GM21723 (cell line): Measurements from ENCODE around the gene EFCAB12.
A peak's percentile ranks its signal among the peaks of the same experiment; 100 is the strongest.
"Not testable (repeated sequence)": the region's sequence is repeated elsewhere in the genome, so short reads cannot be mapped to it uniquely, and the experiment has no call there.

Experiments used
- ATAC-seq: cut with Tn5 transposase; IDR thresholded peaks from one replicate; pipeline ENCODE4 v1.9.1; 2021; ENCODE audit warnings: mild to moderate bottlenecking, moderate library complexity; ENCODE audit not compliant: unreplicated experiment

Gene EFCAB12

GRCh38 chr3:129421988-129422745, 6.3 kb downstream of the EFCAB12 start:
- ATAC-seq: no peak

- no peak for ATAC-seq
Measured at GRCh38 chr3:129421236-129421883, 7.1 kb downstream of the EFCAB12 start.

- ATAC-seq: no peak
Measured at GRCh38 chr3:129419476-129419875, 9.0 kb downstream of the EFCAB12 start.

GRCh38 chr3:129418041-129418973, 10.1 kb downstream of the EFCAB12 start:
- no peak for ATAC-seq

- no peak for ATAC-seq
Measured at GRCh38 chr3:129417326-129417725, 11.1 kb downstream of the EFCAB12 start.

GRCh38 chr3:129416415-129416814, 12.0 kb downstream of the EFCAB12 start:
- ATAC-seq: no peak

GRCh38 chr3:129415830-129416229, 12.6 kb downstream of the EFCAB12 start:
- no peak for ATAC-seq

GRCh38 chr3:129415378-129415777, 13.1 kb downstream of the EFCAB12 start:
- ATAC-seq: no peak

- ATAC-seq: peak; percentile 87
Measured at GRCh38 chr3:129413687-129414506, 14.5 kb downstream of the EFCAB12 start.

- not testable (repeated sequence) for ATAC-seq
Measured at GRCh38 chr3:129413238-129413637, 15.2 kb downstream of the EFCAB12 start.

- no peak for ATAC-seq
Measured at GRCh38 chr3:129412542-129413198, 15.8 kb downstream of the EFCAB12 start.

GRCh38 chr3:129410971-129411370, 17.5 kb downstream of the EFCAB12 start:
- no peak for ATAC-seq

GRCh38 chr3:129409541-129409940, 18.9 kb downstream of the EFCAB12 start:
- ATAC-seq: no peak

- ATAC-seq: no peak
Measured at GRCh38 chr3:129404610-129405009, 23.8 kb downstream of the EFCAB12 start.

- no peak for ATAC-seq
Measured at GRCh38 chr3:129404130-129404529, 24.3 kb downstream of the EFCAB12 start.

GRCh38 chr3:129403450-129403849, 25.0 kb downstream of the EFCAB12 start:
- ATAC-seq: no peak

- ATAC-seq: no peak
Measured at GRCh38 chr3:129402616-129403015, 25.8 kb downstream of the EFCAB12 start.

GRCh38 chr3:129402210-129402609, 26.2 kb downstream of the EFCAB12 start:
- no peak for ATAC-seq

GRCh38 chr3:129399895-129400357, 28.5 kb downstream of the EFCAB12 start:
- peak; percentile 8 for ATAC-seq
